SKM-1 (cell line): ENCODE results near the gene PLG.
"Not testable (repeated sequence)": the region's sequence is repeated elsewhere in the genome, so short reads cannot be mapped to it uniquely, and the experiment has no call there.

Experiments
- DNase-seq: peaks from one replicate; lab custom pipeline; 2025; ENCODE audit not compliant: unreplicated experiment; lab: John Stamatoyannopoulos, UW

Gene PLG

DNA sequence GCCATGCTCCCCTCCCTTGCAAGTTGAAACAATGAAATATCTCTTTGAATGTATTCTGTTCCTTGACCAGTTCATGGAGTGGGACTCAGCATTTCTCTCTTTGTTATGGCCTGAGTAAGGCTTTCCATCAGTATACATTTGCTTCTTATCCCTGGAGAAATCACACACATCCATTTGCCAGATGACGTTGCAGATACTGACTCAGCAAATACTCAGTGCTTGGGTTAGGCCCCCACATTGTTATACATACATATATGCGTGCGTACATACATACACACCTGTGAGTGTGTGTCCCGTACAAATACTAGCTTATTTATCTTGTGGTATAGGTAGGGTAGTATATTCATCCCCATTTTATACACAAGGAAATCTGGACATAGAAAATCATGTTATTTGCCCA is 72.4 kb downstream of the PLG start:
- DNase-seq: no peak

GRCh38 chr6:160775792-160776580 is 73.9 kb downstream of the PLG start:
- no peak for DNase-seq

DNA sequence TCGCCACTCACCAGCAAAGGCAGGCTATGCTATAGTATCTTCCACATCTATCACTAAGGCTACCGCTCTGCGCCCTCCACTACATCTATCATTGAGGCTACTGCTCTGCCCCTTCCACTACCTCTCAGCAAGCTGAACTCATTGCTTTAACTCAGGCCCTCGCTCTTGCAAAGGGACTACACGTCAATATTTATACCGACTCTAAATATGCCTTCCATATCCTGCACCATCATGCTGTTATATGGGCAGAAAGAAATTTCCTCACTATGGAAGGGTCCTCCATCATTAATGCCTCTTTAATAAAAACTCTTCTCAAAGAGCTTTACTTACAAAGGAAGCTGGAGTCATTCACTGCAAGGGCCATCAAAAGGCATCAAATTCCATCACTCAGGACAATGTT is 77.1 kb downstream of the PLG start:
- DNase-seq: not testable (repeated sequence)

DNA sequence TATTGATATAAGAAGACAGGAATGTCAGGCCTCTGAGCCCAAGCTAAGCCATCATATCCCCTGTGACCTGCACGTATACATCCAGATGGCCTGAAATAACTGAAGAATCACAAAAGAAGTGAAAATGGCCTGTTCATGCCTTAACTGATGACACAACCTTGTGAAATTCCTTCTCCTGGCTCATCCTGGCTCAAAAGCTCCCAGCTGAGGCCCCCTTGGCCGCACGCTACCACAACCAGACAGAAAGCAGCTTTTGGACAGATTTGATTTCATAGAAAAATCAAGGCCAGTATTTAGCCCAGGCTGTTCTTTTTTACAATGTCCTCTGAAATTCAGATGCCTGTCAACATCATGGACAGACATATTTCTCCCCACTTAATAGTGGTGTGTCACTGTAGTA is 78.6 kb downstream of the PLG start:
- not testable (repeated sequence) for DNase-seq

DNA sequence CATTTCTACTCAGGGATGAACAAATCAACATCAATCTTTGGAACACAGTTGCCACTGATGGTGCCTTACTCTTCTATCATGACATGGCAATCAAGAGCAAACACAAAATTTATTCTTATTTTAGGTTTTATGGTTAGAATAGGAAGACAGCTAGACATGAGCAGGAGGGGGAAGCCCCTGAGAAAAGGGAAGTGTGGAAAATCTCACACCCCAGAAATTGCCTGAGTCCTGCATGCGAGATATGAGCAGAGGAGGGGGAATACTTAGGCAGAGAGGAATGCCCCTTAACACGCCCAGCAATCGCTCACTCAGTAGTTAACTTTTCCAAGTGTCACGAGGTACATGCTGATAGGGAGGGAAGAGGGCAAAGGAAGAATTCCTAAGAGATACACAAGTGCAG is 79.3 kb downstream of the PLG start:
- no peak for DNase-seq

- DNase-seq: no peak
Observed at GRCh38 chr6:160782228-160782627, 80.2 kb downstream of the PLG start.

DNA sequence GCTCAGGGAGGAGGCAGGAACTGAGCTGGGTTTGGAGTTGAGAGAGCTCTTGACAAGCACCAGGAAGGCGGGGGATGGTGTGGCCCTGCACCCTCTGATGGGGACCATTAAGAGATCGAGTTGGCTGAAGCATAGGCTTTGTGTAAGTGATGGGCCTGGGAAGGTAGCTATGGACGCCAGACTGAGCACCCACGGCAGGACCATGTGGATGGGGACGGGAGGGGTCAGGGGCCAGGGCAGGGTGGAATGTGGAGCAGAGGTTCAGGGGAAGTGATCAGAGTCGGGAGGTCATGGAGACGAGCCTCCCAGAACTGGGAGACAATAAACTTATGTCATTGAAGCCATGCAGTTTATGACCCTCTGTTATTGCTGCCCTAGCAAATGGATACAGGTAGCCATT is 81.7 kb downstream of the PLG start:
- DNase-seq: no peak

GRCh38 chr6:160788126-160788525 is 86.1 kb downstream of the PLG start:
- DNase-seq: not testable (repeated sequence)

- no peak for DNase-seq
Observed at GRCh38 chr6:160788806-160789205, 86.8 kb downstream of the PLG start.

DNA sequence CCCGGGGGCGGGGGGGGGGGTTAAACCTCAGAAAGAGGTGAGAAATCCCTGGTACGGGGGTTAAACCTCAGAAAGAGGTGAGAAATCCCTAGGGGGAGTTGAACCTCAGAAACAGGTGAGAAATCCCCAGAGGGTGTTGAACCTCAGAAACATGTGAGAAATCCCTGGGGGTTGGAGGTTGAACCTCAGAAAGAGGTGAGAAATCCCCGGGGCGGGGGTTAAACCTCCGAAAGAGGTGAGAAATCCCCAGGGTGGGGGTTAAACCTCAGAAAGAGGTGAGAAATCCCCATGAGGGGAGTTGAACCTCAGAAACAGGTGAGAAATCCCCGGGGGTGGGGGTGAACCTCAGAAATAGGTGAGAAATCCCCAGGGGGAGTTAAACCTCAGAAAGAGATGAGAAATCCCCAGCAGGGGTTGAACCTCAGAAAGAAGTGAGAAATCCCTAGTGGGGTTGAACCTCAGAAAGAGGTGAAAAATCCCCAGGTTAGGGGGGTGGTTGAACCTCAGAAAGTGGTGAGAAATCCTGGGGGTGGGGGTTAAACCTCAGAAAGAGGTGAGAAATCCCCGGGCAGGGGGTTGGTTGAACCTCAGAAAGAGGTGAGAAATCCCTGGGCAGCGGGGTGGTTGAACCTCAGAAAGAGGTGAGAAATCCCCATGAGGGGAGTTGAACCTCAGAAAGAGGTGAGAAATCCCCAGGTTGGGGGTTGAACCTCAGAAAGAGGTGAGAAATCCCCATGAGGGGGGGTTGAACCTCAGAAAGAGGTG is 87.4 kb downstream of the PLG start:
- DNase-seq: no peak

GRCh38 chr6:160790028-160790792 is 88.2 kb downstream of the PLG start:
- no peak for DNase-seq

GRCh38 chr6:160791459-160791858 is 89.4 kb downstream of the PLG start:
- DNase-seq: no peak

GRCh38 chr6:160791981-160792418 is 90.0 kb downstream of the PLG start:
- no peak for DNase-seq

GRCh38 chr6:160792708-160793107 is 90.7 kb downstream of the PLG start:
- no peak for DNase-seq

DNA sequence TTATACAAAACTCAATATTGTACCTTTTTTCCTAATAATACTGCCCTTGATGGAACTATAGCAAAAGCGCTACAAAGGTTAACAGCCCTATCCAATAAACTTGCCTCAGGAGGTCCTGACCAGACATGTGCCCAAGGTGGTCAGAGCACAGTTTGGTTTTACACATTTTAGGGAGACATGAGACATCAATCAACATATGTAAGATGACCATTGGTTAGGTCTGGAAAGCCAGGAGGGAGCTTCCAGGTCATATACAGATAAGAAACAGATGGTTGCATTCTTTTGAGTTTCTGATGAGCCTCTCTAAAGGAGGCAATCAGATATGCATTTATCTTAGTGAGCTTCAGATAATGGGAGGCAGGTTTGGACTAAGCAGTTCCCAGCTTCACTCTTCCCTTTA is 91.6 kb downstream of the PLG start:
- no peak for DNase-seq

DNA sequence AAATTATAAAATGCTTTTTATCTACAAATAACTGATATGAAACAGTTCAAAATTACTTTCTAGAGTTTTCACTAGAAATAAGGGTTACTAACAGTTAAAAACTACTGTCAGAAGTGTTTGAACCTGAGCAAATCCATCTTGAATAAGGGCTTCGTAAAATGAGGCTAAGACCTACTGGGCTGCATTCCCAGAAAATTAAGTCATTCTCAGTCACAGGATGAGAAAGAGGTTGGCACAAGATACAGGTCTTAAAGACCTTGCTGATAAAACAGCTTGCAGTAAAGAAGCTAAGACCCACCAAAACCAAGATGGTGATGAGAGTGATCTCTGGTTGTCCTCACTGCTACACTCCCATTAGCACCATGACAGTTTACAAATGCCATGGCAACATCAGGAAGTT is 93.7 kb downstream of the PLG start:
- no peak for DNase-seq

GRCh38 chr6:160798625-160799024 is 96.6 kb downstream of the PLG start:
- no peak for DNase-seq

GRCh38 chr6:160799801-160800506 is 97.9 kb downstream of the PLG start:
- no peak for DNase-seq

GRCh38 chr6:160801418-160801817 is 99.4 kb downstream of the PLG start:
- no peak for DNase-seq

- not testable (repeated sequence) for DNase-seq
Observed at GRCh38 chr6:160802049-160802448, 100.0 kb downstream of the PLG start.
